GM19023 (cell line): ENCODE measurements around the gene CSRNP3.

Source experiments
- ATAC-seq: cut with Tn5 transposase; IDR thresholded peaks from one replicate; pipeline ENCODE4 v1.9.1; 2021; ENCODE audit warnings: mild to moderate bottlenecking, moderate library complexity; ENCODE audit not compliant: unreplicated experiment

Gene CSRNP3

GRCh38 chr2:165467921-165468320 lies 1.6 kb upstream of the CSRNP3 start:
- no peak for ATAC-seq

- ATAC-seq = no peak
Measured at GRCh38 chr2:165470361-165470760, 863 bp downstream of the CSRNP3 start.

GRCh38 chr2:165471349-165471950 lies 2.0 kb downstream of the CSRNP3 start:
- ATAC-seq = no peak

GRCh38 chr2:165472922-165473321 lies 3.4 kb downstream of the CSRNP3 start:
- no peak for ATAC-seq

GRCh38 chr2:165474619-165475276 lies 5.2 kb downstream of the CSRNP3 start:
- ATAC-seq = no peak

GRCh38 chr2:165475277-165476004 lies 5.9 kb downstream of the CSRNP3 start:
- no peak for ATAC-seq

GRCh38 chr2:165479856-165480255 lies 10.4 kb downstream of the CSRNP3 start:
- no peak for ATAC-seq

GRCh38 chr2:165494573-165494972 lies 25.1 kb downstream of the CSRNP3 start:
- no peak for ATAC-seq

GRCh38 chr2:165497659-165498317 lies 28.3 kb downstream of the CSRNP3 start:
- ATAC-seq = no peak

- ATAC-seq = no peak
Measured at GRCh38 chr2:165499131-165499530, 29.6 kb downstream of the CSRNP3 start.

- no peak for ATAC-seq
Measured at GRCh38 chr2:165500001-165500400, 30.5 kb downstream of the CSRNP3 start.

GRCh38 chr2:165500816-165501215 lies 31.3 kb downstream of the CSRNP3 start:
- no peak for ATAC-seq

GRCh38 chr2:165505514-165505913 lies 36.0 kb downstream of the CSRNP3 start:
- ATAC-seq = no peak

- ATAC-seq = no peak
Measured at GRCh38 chr2:165508927-165509326, 39.4 kb downstream of the CSRNP3 start.

- ATAC-seq = no peak
Measured at GRCh38 chr2:165513479-165513878, 44.0 kb downstream of the CSRNP3 start.

- no peak for ATAC-seq
Measured at GRCh38 chr2:165518611-165519010, 49.1 kb downstream of the CSRNP3 start.

GRCh38 chr2:165522719-165523118 lies 53.2 kb downstream of the CSRNP3 start:
- ATAC-seq = no peak

- no peak for ATAC-seq
Measured at GRCh38 chr2:165524720-165525119, 55.2 kb downstream of the CSRNP3 start.

GRCh38 chr2:165528691-165529090 lies 59.2 kb downstream of the CSRNP3 start:
- no peak for ATAC-seq

GRCh38 chr2:165529130-165529529 lies 59.6 kb downstream of the CSRNP3 start:
- no peak for ATAC-seq

GRCh38 chr2:165533331-165533730 lies 63.8 kb downstream of the CSRNP3 start:
- ATAC-seq = no peak

GRCh38 chr2:165535471-165535870 lies 66.0 kb downstream of the CSRNP3 start:
- ATAC-seq = no peak
